Measurements from ENCODE around the gene COA5.

Gene COA5

DNA sequence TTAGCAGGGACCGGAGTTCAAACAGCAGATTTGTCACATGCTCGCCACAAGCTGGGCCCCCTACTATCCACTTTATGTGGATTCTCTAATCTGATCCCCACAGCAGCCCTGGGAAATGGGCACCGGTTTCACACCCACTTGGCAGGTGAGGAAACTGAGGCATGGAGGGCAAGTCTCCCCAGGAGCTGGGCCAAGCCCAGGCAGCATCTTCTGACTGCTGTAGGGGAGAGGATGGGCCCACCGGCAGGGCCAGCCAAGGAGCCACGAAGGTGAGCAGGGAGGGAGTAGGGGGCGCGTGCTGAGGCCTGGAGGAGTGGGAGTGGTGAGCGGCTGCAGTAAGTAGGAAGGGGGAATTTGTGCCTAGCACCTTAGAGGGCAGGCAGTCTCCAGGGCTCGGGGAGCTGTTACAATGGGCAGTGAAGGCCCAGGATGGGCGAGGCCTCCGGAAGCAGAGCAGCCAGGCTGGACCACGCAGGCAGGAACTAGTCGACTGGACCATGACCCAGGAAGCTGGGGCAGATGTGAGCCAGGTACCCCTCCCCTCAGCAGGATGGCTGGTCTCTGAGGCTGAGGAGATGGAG, 37.1 kb downstream of the COA5 start:
- no peak for DNase-seq

- no peak for DNase-seq
These were observed 38.0 kb downstream of the COA5 start for GRCh38 chr2:98570356-98570755.

- no peak for DNase-seq
These were observed 38.4 kb downstream of the COA5 start for GRCh38 chr2:98569915-98570314.

DNA sequence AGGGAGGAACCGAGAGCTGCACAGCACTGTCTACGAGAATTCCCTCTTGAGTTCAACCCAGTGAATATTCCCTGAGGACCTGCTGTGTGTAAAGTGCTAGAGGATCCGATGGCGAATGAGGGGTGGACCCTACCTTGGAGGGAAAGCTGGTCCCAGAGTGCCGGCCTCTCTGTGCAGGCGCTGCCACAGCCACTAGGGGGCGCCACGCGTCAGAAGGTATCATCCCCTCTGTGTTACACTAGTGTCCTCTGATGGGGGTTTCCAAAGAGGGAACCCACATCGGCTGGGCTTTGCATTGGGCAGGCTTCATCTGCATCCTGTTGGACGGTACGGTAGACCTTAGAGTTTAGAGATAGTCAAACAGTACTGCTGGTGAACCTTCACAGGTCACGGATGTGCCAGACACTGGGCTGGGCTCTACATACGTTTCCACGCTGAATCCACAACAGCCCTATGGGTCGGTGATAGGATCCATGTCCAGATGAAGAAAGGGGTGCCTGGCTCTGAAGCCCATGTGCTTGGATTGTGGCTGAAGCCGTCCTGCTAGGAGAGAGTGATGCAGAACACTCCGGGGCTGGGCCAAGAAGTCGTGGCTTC, 39.0 kb downstream of the COA5 start:
- peak; percentile 80 to 83 for DNase-seq

GRCh38 chr2:98568161-98568956, 40.0 kb downstream of the COA5 start:
- DNase-seq: no peak

- DNase-seq: no peak
These were observed 42.4 kb downstream of the COA5 start for GRCh38 chr2:98565941-98566340.

GRCh38 chr2:98565286-98565860, 42.9 kb downstream of the COA5 start:
- no peak for DNase-seq

DNA sequence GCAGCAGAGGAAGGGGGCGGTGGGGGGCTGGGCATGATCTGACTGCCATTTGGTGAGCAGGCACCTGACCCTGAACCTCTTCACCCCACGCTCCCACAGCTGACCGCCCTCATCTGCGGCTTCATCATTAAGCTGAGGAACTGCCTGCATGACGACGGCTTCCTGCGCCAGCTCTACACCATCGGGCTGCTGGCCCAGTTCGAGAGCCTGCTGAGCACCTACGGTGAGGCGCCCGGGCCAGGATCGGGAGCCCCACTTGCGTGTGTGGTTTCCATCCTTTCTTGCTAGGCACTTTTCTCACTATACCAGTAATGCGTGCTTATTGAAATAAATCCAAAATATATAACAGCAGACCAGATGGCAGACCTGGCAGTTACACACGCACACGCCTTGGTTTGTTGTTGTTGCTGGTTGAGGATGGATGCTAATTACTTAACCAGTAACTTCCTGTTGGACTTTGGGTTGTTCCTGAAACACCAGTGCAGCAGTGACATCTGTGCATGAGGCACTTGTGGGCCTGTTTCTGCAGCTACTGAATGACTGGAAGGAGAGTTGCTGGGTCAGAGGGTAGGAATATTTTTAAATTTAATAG, 43.7 kb downstream of the COA5 start:
- no peak for DNase-seq

GRCh38 chr2:98563394-98563793, 44.9 kb downstream of the COA5 start:
- no peak for DNase-seq

GRCh38 chr2:98561902-98562695, 46.2 kb downstream of the COA5 start:
- no peak for DNase-seq

- no peak for DNase-seq
These were observed 47.3 kb downstream of the COA5 start for GRCh38 chr2:98561018-98561417.

GRCh38 chr2:98560256-98560771, 48.0 kb downstream of the COA5 start:
- no peak for DNase-seq

- DNase-seq: no peak
These were observed 48.7 kb downstream of the COA5 start for GRCh38 chr2:98559581-98559980.

- DNase-seq: no peak
These were observed 49.3 kb downstream of the COA5 start for GRCh38 chr2:98558852-98559530.

- no peak for DNase-seq
These were observed 51.8 kb downstream of the COA5 start for GRCh38 chr2:98556344-98557033.

- DNase-seq: no peak
These were observed 52.6 kb downstream of the COA5 start for GRCh38 chr2:98555696-98556095.

- DNase-seq: no peak
These were observed 54.0 kb downstream of the COA5 start for GRCh38 chr2:98554116-98554861.

GRCh38 chr2:98552499-98553179, 55.7 kb downstream of the COA5 start:
- no peak for DNase-seq

DNA sequence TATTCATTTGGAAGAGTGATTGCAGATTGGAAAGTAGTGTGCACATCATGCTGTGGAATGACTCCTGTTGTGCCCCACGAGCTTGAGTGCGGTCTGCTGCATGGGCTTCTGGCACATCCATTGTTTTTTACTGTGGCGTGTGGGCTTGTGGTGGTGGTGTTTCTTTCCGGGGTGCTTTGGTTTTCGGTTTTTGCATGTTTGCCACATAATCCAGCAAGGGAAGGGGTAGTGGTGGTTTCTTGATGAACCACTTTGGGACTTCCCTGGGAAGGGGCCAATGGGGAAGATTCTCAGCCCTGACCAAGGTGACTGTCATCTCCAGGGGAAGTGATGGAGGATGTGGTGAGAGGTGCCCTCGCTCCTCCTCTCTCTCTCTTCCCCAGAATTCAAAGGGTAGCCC, 57.0 kb downstream of the COA5 start:
- DNase-seq: peak; percentile 55 to 68

DNA sequence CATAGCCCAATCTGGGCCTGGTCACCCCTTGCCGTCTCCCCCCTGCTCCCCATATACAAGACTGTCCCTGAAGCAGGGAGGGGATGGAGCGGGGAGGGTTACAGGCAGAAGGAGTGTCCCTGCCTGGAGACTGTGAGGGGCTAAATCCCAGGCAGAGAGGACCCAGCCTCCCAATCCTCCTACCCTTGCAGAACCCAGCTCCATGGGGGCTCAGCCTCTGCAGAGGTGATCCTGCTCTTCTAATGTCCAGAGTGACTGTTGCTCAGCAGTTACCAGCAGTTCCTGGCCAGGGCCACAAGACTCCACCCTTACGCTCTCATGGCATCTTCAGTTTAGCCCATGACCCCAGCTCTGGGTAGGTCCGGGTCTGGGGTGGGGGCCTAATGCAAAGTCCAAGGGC, 58.1 kb downstream of the COA5 start:
- DNase-seq: no peak
